Sigmoid colon (tissue), 7 donors: ENCODE results near the gene ARVCF. TPM values are rescaled to one million over a fixed set of nuclear protein-coding genes. Genes with fewer than 3 reads are reported as not detected.
A peak's percentile ranks its signal among the peaks of the same experiment; 100 is the strongest.

Experiments
- DNase-seq: peaks from one replicate; pipeline ENCODE4 v3.0.0-alpha.2; 2019
- H3K27ac ChIP-seq, 4 donors: fragments of 200-600 bp; sonication (generic); one replicate each; pipeline ENCODE4 v1.5.1; 2016 to 2019; ENCODE audit warnings: mild to moderate bottlenecking in 1 of 4
- H3K27me3 ChIP-seq, 3 donors: fragments of 200-600 bp; sonication (generic); one replicate each; pipeline ENCODE4 v1.5.1; 2019; ENCODE audit warnings: mild to moderate bottlenecking in 1 of 3
- H3K36me3 ChIP-seq, 4 donors: fragments of 200-600 bp; sonication (generic); one replicate each; pipeline ENCODE4 v1.5.1; 2016 to 2019
- H3K4me1 ChIP-seq, 4 donors: fragments of 200-600 bp; sonication (generic); one replicate each; pipeline ENCODE4 v1.5.1; 2017 to 2019
- H3K4me3 ChIP-seq, 4 donors: fragments of 200-600 bp; sonication (generic); one replicate each; pipeline ENCODE4 v1.5.1; 2017 to 2019; ENCODE audit warnings: mild to moderate bottlenecking in 2 of 4, moderate library complexity in 1 of 4
- H3K9me3 ChIP-seq, 4 donors: fragments of 200-600 bp in 3 of 4; sonication (generic) in 3 of 4; one replicate each; pipeline versions ENCODE4 v1.5.1 to v1.6.1; 2013 to 2019
- CTCF ChIP-seq, 4 experiments: fragments of 450-650 bp in 3 of 4; fragments of 200-600 bp in 1 of 4; IDR thresholded peaks; one replicate each; pipeline ENCODE4 v1.5.1; 2016 to 2019; ENCODE audit warnings: antibody characterized with exemption in 4 of 4, mild to moderate bottlenecking in 3 of 4, moderate library complexity in 2 of 4
- EP300 ChIP-seq, 4 donors: sonication (generic); formaldehyde crosslinking; IDR thresholded peaks; one replicate each; pipeline ENCODE4 v1.6.1; 2017; ENCODE audit warnings: antibody characterized with exemption in 4 of 4
- POLR2A ChIP-seq, 2 donors: fragments of 450-650 bp; IDR thresholded peaks; one replicate each; pipeline ENCODE4 v1.6.1; 2016; ENCODE audit warnings: antibody characterized with exemption in 2 of 2, mild to moderate bottlenecking in 2 of 2, moderate library complexity in 2 of 2
- POLR2AphosphoS5 ChIP-seq, 4 donors: sonication (generic); formaldehyde crosslinking; IDR thresholded peaks; one replicate each; pipeline ENCODE4 v1.6.1; 2017; ENCODE audit warnings: antibody characterized with exemption in 4 of 4
- WGBS, 2 donors: extraction: QIAGEN DNeasy Blood & Tissue Kit; methylation state at CpG; one replicate each; pipeline ENCODE4 v1.1.7; 2013; 5-methylcytosine and 5-hydroxymethylcytosine counted together
- intact Hi-C: fragments of 100-400 bp; cut with DNase I; formaldehyde crosslinking; loops from one replicate; pipeline ENCODE4 v1.15.1; 2023
- polyA plus RNA-seq, 3 donors: library from polyadenylated mRNA; stranded (reverse); fragments of 200-250 nt; gene quantifications; one replicate each; pipeline ENCODE4 v1.2.3, GENCODE V29; 2013
- total RNA-seq, 4 donors: library from RNA; depleted of rRNA; stranded (reverse); fragments of >200 nt; gene quantifications; one replicate each; pipeline ENCODE4 v1.1.0, GENCODE V29; 2016
- donor health status: healthy with polysubstance abuse.
- donor health status: Bipolar disorder and iron deficiency.
- donor health status: healthy.

ARVCF gene
- total and polyA plus RNA-seq, 7 donors = 3.9 to 33.8 (median 14.6) TPM

GRCh38 chr22:19961868-19962245 is 54.8 kb downstream of the ARVCF start:
- TF ChIP-seq EP300 (IDR thresholded peaks at IDR 0.05) (no peak), POLR2AphosphoS5 (IDR thresholded peaks at IDR 0.05) (no peak), CTCF (IDR thresholded peaks at IDR 0.05) (no peak), POLR2A (IDR thresholded peaks at IDR 0.05) (no peak)
- Histone ChIP-seq H3K4me1 (peaks cover 0 to 47% (median 37%) of the 10 kb centered on the region in 4 donors), H3K27me3 (no peaks in the 10 kb centered on the region), H3K4me3 (no peak overlapping the region), H3K36me3 (peaks cover 0 to 30% (median 5%) of the 10 kb centered on the region in 4 donors), H3K9me3 (no peaks in the 10 kb centered on the region), H3K27ac (peak overlapping the region in 1 of 4 donors; percentile 16)
- DNase-seq = no peak
- intact Hi-C loops = no loop called here
- WGBS, 2 donors = 68 to 86% methylated on average over 8 of the region's 8 CpGs

GRCh38 chr22:19961201-19961580 is 55.4 kb downstream of the ARVCF start:
- intact Hi-C loops = no loop called here
- whole genome bisulfite sequencing, 2 donors = 80 to 92% methylated on average over 9 of the region's 9 CpGs
- peaks cover 0 to 51% (median 37%) of the 10 kb centered on the region in 4 donors for H3K4me1 ChIP-seq
- no peak overlapping the region for H3K27ac ChIP-seq
- TF ChIP-seq CTCF (IDR thresholded peaks at IDR 0.05) (no peak), EP300 (IDR thresholded peaks at IDR 0.05) (no peak), POLR2AphosphoS5 (IDR thresholded peaks at IDR 0.05) (no peak), POLR2A (IDR thresholded peaks at IDR 0.05) (no peak)
- no peaks in the 10 kb centered on the region for H3K27me3 ChIP-seq
- H3K4me3 ChIP-seq = no peak overlapping the region
- peaks cover 0 to 29% (median 4%) of the 10 kb centered on the region in 4 donors for H3K36me3 ChIP-seq
- DNase-seq = no peak
- no peaks in the 10 kb centered on the region for H3K9me3 ChIP-seq

- H3K27ac ChIP-seq = no peak overlapping the region
These were observed 56.0 kb downstream of the ARVCF start for GRCh38 chr22:19960491-19961200.

GRCh38 chr22:19959587-19960490 is 56.8 kb downstream of the ARVCF start:
- 20 to 55% methylated on average over 13 of the region's 13 CpGs for WGBS, 2 donors
- Histone ChIP-seq H3K4me1 (peaks cover 0 to 51% (median 37%) of the 10 kb centered on the region in 4 donors), H3K27me3 (no peaks in the 10 kb centered on the region), H3K4me3 (peak overlapping the region in 3 of 4 donors; percentile 4 to 40 (median 30)), H3K36me3 (peaks cover 0 to 16% (median 4%) of the 10 kb centered on the region in 4 donors), H3K9me3 (no peaks in the 10 kb centered on the region), H3K27ac (peak overlapping the region; percentile 55 to 69 (median 68))
- no peak for TF ChIP-seq EP300 (IDR thresholded peaks at IDR 0.05)
- TF ChIP-seq POLR2A (IDR thresholded peaks at IDR 0.05) = no peak
- TF ChIP-seq POLR2AphosphoS5 (IDR thresholded peaks at IDR 0.05) = no peak
- TF ChIP-seq CTCF (IDR thresholded peaks at IDR 0.05) = no peak
- intact Hi-C loops = loop anchor here (10.0 kb wide), 1 partner anchor 155 kb away; the partner anchor contains the start of genes RANBP1 and TRMT2A
- DNase-seq = peak; percentile 65

More at GRCh38 chr22:19960491-19961200, 56.0 kb downstream of the ARVCF start:
- DNase-seq = peak; percentile 58
- Histone ChIP-seq H3K27me3 (no peaks in the 10 kb centered on the region), H3K4me1 (peaks cover 0 to 51% (median 37%) of the 10 kb centered on the region in 4 donors), H3K9me3 (no peaks in the 10 kb centered on the region), H3K4me3 (no peak overlapping the region), H3K36me3 (peaks cover 0 to 25% (median 4%) of the 10 kb centered on the region in 4 donors)
- intact Hi-C loops = no loop called here
- TF ChIP-seq CTCF (IDR thresholded peaks at IDR 0.05) (no peak), EP300 (IDR thresholded peaks at IDR 0.05) (no peak), POLR2A (IDR thresholded peaks at IDR 0.05) (no peak), POLR2AphosphoS5 (IDR thresholded peaks at IDR 0.05) (no peak)
- 91% methylated on average over 12 of the region's 12 CpGs for WGBS, 2 donors
